ENCODE data around the gene PIK3CA.

PIK3CA gene

DNA sequence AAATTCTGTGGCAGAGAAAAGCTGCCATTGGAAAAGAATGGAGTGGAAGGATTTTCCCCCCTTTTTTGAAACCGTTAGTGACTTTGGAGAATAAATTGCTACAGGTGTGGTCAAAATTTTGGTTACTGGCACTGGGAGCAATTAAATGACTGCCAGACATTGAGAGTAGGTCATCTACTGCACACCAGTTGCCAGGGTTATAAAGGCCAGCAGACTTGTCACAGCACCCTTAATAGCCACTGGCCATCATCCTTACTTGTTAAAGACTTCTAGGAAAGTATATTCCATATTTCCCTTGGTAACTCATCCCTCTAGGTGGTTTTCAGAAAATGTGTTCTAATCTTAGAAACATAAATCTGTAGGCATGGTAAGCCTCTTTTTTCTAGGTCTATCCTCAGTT lies 8.0 kb downstream of the PIK3CA start:
- DNase-seq = no peak
- intact Hi-C loops (cut with DNase I) = no loop called here

GRCh38 chr3:179156775-179157174 lies 8.6 kb downstream of the PIK3CA start:
- DNase-seq = no peak
- intact Hi-C loops (cut with DNase I) = no loop called here

- intact Hi-C loops (cut with DNase I) = no loop called here
- DNase-seq = no peak
Measured at GRCh38 chr3:179158336-179159039, 10.3 kb downstream of the PIK3CA start.

GRCh38 chr3:179163503-179163902 lies 15.3 kb downstream of the PIK3CA start:
- DNase-seq = no peak
- intact Hi-C loops (cut with DNase I) = no loop called here

- DNase-seq = no peak
- intact Hi-C loops (cut with DNase I) = no loop called here
Measured at GRCh38 chr3:179164857-179165256, 16.7 kb downstream of the PIK3CA start.

DNA sequence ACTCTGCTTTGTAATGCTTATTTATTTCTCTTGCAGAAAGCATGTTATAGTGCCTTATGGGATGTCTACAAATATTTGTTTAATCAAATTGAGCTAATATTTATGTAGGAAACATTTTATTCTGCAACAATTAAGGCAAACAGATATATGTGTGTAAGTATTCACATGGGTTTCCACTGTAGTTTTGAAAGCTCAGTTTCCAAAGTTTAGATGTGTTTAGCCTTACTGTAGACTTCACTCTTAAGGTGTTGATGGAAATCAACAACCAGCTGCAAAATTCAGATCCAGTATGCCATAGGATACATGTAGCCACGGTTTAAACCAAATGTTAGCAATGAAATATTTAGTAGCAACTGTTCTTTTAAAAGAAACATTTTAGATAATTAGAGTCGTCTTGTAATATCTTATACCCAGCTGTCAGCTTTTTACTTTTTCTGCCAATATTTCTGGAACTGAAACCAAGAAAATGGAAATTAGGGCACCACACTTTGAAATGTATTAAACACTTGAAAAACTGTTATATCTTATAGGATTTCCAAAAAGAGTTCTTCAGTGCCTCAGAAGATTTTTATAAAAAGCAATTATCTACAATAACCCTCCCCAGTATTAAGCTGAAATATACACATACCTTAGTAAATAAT lies 18.5 kb downstream of the PIK3CA start:
- intact Hi-C loops (cut with DNase I) = no loop called here

DNA sequence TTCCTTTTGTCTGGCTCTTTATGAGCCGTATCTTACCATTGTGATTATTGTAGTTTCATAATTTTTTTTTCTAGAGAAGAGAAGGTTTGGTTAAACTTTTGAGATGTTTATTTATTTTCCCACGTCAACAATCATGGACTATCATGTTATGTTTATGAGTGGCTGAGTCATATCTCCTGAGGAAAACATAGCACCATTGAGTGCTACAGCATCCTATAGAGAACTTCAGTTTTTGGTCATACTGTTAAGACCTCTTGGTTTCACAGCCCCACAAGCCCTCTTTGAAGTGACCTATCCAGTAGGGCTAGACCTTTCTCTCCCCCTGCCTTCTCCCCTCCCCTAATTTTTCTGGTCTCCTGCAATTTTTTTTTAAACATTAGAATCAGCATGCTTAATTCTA lies 20.8 kb downstream of the PIK3CA start:
- no peak for DNase-seq
- intact Hi-C loops (cut with DNase I) = no loop called here

More for the DNA sequence above, 18.5 kb downstream of the PIK3CA start:
- DNase-seq = no peak

DNA sequence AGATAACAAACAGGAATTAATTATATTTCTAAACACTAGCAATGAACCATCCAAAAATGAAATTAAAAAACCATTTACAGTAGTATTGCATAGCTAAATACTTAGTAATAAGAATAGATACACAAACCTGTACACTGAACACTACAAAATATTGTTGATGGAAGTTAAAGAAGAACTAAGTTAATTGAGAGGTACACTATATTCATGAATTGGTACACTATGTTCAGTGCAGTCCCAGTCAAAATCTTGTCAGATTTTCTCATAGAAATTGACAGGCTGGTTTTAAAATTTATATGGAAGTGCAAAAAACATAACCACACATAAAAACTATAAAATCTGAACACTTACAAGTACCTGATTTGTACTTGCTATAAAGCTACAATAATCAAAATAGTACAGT lies 24.4 kb downstream of the PIK3CA start:
- intact Hi-C loops (cut with DNase I) = no loop called here

GRCh38 chr3:179174316-179174715 lies 26.2 kb downstream of the PIK3CA start:
- intact Hi-C loops (cut with DNase I) = no loop called here
- DNase-seq = no peak

More for the DNA sequence above, 24.4 kb downstream of the PIK3CA start:
- no peak for DNase-seq

GRCh38 chr3:179174898-179175297 lies 26.7 kb downstream of the PIK3CA start:
- DNase-seq = no peak
- intact Hi-C loops (cut with DNase I) = no loop called here

DNA sequence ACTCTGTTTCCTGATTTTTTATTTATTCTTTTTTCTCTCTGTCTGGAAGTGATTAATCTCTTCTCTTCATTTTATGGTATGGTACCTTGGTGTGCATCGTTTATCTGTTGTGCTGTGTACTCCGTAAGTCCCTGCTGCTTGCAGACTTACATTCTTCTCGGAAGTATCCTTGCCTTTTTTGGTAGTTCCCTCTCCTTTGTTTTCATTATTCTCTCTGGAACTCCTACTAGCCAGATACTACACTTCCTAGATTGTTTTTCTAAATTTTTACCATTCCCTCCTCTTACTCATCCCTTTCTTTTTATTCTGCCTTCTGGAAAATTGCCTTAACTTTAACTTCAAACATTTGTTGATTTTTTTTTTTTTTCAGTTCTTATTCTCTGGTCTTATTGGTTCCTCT lies 27.2 kb downstream of the PIK3CA start:
- DNase-seq = no peak
- intact Hi-C loops (cut with DNase I) = no loop called here

DNA sequence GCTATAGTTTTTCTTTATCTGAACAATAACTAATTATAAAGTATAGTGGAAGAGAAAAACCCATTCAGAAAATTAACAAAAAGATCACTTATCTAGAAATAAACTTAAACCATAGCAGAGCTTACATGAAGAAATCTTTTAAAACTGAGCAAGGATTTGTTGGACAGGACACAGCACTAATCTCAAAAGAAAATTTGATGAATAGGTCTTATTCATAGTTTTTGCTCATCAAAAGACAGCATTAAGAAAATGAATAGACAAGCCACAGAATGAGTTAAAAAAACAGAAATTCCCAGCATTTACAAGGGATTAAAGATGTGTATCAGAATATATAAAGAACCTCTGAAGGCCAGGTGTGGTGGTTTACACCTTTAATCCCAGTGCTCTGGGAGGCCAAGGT lies 29.5 kb downstream of the PIK3CA start:
- intact Hi-C loops (cut with DNase I) = no loop called here
- DNase-seq = no peak

DNA sequence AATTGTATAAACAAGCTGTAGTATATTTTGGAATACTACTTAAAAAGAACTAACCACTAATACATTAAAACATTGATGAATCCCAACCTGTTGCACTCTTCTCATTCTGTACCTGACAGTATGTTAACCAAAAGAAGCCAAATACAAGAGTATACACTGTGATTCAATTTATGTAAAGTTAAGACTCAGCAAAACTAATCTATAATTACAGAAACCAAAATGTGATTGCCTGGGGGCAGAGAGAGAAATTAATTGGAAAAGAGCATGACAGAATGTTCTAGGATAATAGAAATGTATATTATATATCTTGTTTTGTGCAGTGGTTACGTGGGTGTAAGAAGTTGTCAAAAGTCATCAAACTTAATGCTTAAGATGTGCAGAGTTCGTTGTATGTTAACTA lies 31.1 kb downstream of the PIK3CA start:
- DNase-seq = no peak

GRCh38 chr3:179179979-179180759 lies 32.0 kb downstream of the PIK3CA start:
- DNase-seq = no peak
- intact Hi-C loops (cut with DNase I) = no loop called here

More for the DNA sequence above, 31.1 kb downstream of the PIK3CA start:
- intact Hi-C loops (cut with DNase I) = no loop called here

DNA sequence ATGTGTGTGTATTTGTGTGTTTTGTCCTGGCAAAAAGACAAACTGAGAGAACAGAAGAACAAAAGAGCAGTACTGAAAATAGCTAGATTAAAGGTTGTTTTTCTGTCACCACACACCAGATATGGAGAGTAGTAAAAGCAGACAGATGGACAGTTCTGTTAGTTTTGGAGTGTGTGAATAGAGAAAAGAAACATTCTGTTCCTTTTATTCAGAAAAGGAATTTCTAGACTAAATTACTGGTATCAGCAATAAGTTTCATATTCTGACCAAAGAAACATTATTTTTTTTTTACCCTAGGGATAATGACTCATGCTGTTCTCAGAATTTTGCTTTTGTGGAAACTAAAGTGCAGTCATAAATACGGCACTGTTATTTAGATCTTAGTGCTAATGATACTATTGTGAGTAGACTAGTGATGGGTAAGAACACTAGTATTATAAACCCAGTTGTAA lies 32.9 kb downstream of the PIK3CA start:
- DNase-seq = no peak
- intact Hi-C loops (cut with DNase I) = no loop called here

- DNase-seq = no peak
- intact Hi-C loops (cut with DNase I) = no loop called here
Measured at GRCh38 chr3:179181993-179182551, 33.9 kb downstream of the PIK3CA start.

- intact Hi-C loops (cut with DNase I) = no loop called here
- no peak for DNase-seq
Measured at GRCh38 chr3:179182902-179183301, 34.7 kb downstream of the PIK3CA start.

DNA sequence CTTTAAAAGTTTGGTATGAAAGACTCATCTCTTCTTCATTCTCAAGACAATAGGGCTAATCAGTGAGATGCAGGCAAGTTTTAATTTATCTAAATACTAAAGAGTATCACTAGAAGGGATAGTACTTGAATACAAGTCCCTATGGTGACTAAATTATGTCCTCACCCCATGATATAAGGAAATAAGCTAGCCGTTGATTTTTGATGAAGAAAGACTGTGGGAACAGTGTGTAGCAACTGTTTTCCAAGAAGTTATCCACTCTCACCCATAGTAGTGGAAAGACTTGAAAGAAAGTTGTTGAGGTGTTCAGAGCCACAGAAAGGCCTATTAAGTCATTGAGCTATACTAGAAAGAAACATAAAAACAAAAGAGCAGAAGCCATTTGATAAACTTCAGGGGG lies 36.7 kb downstream of the PIK3CA start:
- no peak for DNase-seq
- intact Hi-C loops (cut with DNase I) = no loop called here

- no peak for DNase-seq
- intact Hi-C loops (cut with DNase I) = no loop called here
Measured at GRCh38 chr3:179186426-179186825, 38.3 kb downstream of the PIK3CA start.

GRCh38 chr3:179189759-179190158 lies 41.6 kb downstream of the PIK3CA start:
- intact Hi-C loops (cut with DNase I) = no loop called here

GRCh38 chr3:179190581-179190980 lies 42.4 kb downstream of the PIK3CA start:
- no peak for DNase-seq
- intact Hi-C loops (cut with DNase I) = no loop called here

More at GRCh38 chr3:179189759-179190158, 41.6 kb downstream of the PIK3CA start:
- no peak for DNase-seq
